ENCODE measurements around the gene GSE1. TPM values are rescaled to one million over a fixed set of nuclear protein-coding genes. Genes with fewer than 3 reads are reported as not detected.
A peak's percentile ranks its signal among the peaks of the same experiment; 100 is the strongest.

Gene GSE1
- total and polyA plus RNA-seq, 9 of the 15 experiments (the other 6 are each of a cell fraction or from before 2014, with no cell fraction given) = 12.2 to 244 (median 57.9) TPM

DNA sequence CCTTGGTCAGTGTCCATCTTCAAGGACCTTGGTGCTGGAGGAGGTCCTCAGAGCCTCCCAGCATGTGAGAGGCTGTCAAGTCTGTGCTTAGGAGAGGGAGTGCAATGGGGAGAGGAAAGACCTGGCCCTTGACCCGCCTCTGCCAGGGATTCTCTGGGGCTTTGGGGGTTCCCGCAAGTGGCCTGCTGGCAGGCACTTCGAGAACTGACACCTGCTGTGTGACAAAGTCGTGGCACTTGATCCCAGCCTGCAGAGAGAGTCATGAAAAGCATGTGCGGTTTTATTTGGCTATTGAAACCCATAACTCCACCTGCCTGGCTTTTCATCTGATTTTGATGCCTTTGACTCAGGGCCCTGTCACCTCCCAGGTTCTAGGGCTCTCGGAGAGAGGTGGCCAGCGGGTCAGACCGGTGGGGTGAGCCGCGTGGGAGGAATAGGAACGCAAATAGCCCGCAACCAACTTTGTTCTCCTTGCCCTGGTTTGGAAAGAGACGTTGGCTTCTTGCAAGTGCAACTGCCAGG lies 42.8 kb upstream of the GSE1 start (continued):
- TF ChIP-seq HDAC1 (IDR thresholded peaks at IDR 0.05) (peak in 1 of 2 experiments; percentile 15; a peak in 1 of 4 replicates), MCM2 (IDR thresholded peaks at IDR 0.05; ENCODE audit: low read depth) (no peak), TFAM (CRISPR knock-in tag; conservative IDR thresholded peaks at IDR 0.05) (no peak), STAG1 (CRISPR knock-in tag; IDR thresholded peaks at IDR 0.05; ENCODE audit: borderline replicate concordance) (no peak), NR3C1 (CRISPR knock-in tag; IDR thresholded peaks at IDR 0.05) (no peak), SIN3A (IDR thresholded peaks at IDR 0.05; ENCODE audit: borderline replicate concordance in 2 of 2, control insufficient read depth in 1 of 2, low read depth in 2 of 2, low read length in 2 of 2) (0 out of 4 replicates have a peak, but pooled peaks of 1 of the 2 experiments have one; percentile 16), NFIX (CRISPR knock-in tag; IDR thresholded peaks at IDR 0.05; ENCODE audit: low read depth) (no peak), TGIF2 (CRISPR knock-in tag; IDR thresholded peaks at IDR 0.05) (no peak), XRCC4 (IDR thresholded peaks at IDR 0.05; ENCODE audit: extremely low read depth, insufficient read depth, insufficient read length) (no peak)
- TF ChIP-seq, protein P1, sequence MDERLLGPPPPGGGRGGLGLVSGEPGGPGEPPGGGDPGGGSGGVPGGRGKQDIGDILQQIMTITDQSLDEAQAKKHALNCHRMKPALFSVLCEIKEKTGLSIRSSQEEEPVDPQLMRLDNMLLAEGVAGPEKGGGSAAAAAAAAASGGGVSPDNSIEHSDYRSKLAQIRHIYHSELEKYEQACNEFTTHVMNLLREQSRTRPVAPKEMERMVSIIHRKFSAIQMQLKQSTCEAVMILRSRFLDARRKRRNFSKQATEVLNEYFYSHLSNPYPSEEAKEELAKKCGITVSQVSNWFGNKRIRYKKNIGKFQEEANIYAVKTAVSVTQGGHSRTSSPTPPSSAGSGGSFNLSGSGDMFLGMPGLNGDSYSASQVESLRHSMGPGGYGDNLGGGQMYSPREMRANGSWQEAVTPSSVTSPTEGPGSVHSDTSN (CRISPR knock-in tag; IDR thresholded peaks at IDR 0.05; ENCODE audit: low read depth) = no peak
- TF ChIP-seq, protein P1 (tag; conservative IDR thresholded peaks at IDR 0.05; ENCODE audit: low read depth) = no peak
- TF ChIP-seq, protein P2, sequence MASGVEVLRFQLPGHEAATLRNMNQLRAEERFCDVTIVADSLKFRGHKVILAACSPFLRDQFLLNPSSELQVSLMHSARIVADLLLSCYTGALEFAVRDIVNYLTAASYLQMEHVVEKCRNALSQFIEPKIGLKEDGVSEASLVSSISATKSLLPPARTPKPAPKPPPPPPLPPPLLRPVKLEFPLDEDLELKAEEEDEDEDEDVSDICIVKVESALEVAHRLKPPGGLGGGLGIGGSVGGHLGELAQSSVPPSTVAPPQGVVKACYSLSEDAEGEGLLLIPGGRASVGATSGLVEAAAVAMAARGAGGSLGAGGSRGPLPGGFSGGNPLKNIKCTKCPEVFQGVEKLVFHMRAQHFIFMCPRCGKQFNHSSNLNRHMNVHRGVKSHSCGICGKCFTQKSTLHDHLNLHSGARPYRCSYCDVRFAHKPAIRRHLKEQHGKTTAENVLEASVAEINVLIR (CRISPR knock-in tag; IDR thresholded peaks at IDR 0.05) = no peak
- TF ChIP-seq, protein P3, sequence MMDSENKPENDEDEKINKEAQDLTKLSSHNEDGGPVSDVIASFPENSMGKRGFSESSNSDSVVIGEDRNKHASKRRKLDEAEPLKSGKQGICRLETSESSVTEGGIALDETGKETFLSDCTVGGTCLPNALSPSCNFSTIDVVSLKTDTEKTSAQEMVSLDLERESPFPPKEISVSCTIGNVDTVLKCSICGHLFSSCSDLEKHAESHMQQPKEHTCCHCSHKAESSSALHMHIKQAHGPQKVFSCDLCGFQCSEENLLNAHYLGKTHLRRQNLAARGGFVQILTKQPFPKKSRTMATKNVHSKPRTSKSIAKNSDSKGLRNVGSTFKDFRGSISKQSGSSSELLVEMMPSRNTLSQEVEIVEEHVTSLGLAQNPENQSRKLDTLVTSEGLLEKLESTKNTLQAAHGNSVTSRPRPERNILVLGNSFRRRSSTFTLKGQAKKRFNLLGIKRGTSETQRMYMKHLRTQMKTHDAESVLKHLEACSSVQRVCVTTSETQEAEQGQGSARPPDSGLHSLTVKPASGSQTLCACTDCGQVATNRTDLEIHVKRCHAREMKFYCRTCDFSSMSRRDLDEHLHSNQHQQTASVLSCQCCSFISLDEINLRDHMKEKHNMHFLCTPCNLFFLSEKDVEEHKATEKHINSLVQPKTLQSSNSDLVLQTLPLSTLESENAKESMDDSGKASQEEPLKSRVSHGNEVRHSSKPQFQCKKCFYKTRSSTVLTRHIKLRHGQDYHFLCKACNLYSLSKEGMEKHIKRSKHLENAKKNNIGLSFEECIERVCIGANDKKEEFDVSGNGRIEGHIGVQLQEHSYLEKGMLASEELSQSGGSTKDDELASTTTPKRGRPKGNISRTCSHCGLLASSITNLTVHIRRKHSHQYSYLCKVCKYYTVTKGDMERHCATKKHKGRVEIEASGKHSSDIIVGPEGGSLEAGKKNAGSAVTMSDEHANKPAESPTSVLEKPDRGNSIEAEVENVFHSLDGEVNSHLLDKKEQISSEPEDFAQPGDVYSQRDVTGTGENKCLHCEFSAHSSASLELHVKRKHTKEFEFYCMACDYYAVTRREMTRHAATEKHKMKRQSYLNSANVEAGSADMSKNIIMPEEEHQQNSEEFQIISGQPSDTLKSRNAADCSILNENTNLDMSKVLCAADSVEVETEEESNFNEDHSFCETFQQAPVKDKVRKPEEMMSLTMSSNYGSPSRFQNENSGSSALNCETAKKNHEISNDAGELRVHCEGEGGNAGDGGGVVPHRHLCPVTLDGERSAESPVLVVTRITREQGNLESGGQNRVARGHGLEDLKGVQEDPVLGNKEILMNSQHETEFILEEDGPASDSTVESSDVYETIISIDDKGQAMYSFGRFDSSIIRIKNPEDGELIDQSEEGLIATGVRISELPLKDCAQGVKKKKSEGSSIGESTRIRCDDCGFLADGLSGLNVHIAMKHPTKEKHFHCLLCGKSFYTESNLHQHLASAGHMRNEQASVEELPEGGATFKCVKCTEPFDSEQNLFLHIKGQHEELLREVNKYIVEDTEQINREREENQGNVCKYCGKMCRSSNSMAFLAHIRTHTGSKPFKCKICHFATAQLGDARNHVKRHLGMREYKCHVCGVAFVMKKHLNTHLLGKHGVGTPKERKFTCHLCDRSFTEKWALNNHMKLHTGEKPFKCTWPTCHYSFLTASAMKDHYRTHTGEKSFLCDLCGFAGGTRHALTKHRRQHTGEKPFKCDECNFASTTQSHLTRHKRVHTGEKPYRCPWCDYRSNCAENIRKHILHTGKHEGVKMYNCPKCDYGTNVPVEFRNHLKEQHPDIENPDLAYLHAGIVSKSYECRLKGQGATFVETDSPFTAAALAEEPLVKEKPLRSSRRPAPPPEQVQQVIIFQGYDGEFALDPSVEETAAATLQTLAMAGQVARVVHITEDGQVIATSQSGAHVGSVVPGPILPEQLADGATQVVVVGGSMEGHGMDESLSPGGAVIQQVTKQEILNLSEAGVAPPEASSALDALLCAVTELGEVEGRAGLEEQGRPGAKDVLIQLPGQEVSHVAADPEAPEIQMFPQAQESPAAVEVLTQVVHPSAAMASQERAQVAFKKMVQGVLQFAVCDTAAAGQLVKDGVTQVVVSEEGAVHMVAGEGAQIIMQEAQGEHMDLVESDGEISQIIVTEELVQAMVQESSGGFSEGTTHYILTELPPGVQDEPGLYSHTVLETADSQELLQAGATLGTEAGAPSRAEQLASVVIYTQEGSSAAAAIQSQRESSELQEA (IDR thresholded peaks at IDR 0.05; ENCODE audit: low read depth) = no peak
- TF ChIP-seq, protein P4, sequence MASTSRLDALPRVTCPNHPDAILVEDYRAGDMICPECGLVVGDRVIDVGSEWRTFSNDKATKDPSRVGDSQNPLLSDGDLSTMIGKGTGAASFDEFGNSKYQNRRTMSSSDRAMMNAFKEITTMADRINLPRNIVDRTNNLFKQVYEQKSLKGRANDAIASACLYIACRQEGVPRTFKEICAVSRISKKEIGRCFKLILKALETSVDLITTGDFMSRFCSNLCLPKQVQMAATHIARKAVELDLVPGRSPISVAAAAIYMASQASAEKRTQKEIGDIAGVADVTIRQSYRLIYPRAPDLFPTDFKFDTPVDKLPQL (IDR thresholded peaks at IDR 0.05; ENCODE audit: extremely low read depth, insufficient read length) = no peak
